Transverse colon (tissue), 4 donors: ENCODE results near the gene CNNM2. TPM values are rescaled to one million over a fixed set of nuclear protein-coding genes. Genes with fewer than 3 reads are reported as not detected.

Experiments
- DNase-seq: peaks from one replicate; pipeline ENCODE4 v3.0.0-alpha.2; 2019
- H3K27ac ChIP-seq, 4 donors: fragments of 200-600 bp; sonication (generic); 2 replicates each; pipeline ENCODE4 v1.5.1; 2016 to 2018; ENCODE audit warnings: inconsistent platforms in 4 of 4
- H3K27me3 ChIP-seq: fragments of 200-600 bp; sonication (generic); 2 replicates; pipeline ENCODE4 v1.5.1; 2017; ENCODE audit warnings: inconsistent platforms
- H3K36me3 ChIP-seq, 4 donors: fragments of 200-600 bp; sonication (generic); 2 replicates each; pipeline ENCODE4 v1.5.1; 2017 to 2019; ENCODE audit warnings: inconsistent platforms in 4 of 4
- H3K4me1 ChIP-seq, 4 donors: fragments of 200-600 bp; sonication (generic); 2 replicates each; pipeline ENCODE4 v1.5.1; 2017 to 2020; ENCODE audit warnings: inconsistent platforms in 4 of 4
- H3K4me3 ChIP-seq, 4 donors: fragments of 200-600 bp; sonication (generic); 1 replicate in 1 of 4; 2 replicates in 3 of 4; pipeline versions ENCODE4 v1.5.1 to v1.6.1; 2017 to 2019; ENCODE audit warnings: inconsistent platforms in 4 of 4
- H3K9me3 ChIP-seq, 2 donors: fragments of 200-600 bp; sonication (generic); 2 replicates each; pipeline ENCODE4 v1.5.1; 2017 to 2019; ENCODE audit warnings: inconsistent platforms in 2 of 2
- CTCF ChIP-seq, 5 experiments: fragments of 200-600 bp in 3 of 5; fragments of 450-650 bp in 2 of 5; sonication (generic) in 3 of 5; IDR thresholded peaks; 1 replicate in 2 of 5; 2 replicates in 3 of 5; pipeline ENCODE4 v1.5.1; 2016 to 2017; ENCODE audit warnings: antibody characterized with exemption in 5 of 5, inconsistent platforms in 3 of 5, mild to moderate bottlenecking in 2 of 5, moderate library complexity in 1 of 5
- EP300 ChIP-seq: sonication (generic); formaldehyde crosslinking; IDR thresholded peaks from one replicate; pipeline ENCODE4 v1.6.1; 2017; ENCODE audit warnings: antibody characterized with exemption, low read depth
- POLR2A ChIP-seq: fragments of 450-650 bp; IDR thresholded peaks from one replicate; pipeline ENCODE4 v1.6.1; 2016; ENCODE audit warnings: antibody characterized with exemption, mild to moderate bottlenecking, moderate library complexity
- POLR2AphosphoS5 ChIP-seq, 3 donors: sonication (generic); formaldehyde crosslinking; IDR thresholded peaks; one replicate each; pipeline ENCODE4 v1.6.1; 2016; ENCODE audit warnings: antibody characterized with exemption in 3 of 3
- WGBS, 2 donors: methylation state at CpG; one replicate each; pipeline ENCODE4 v1.1.5; 2018; ENCODE audit warnings: low coverage in 1 of 2; 5-methylcytosine and 5-hydroxymethylcytosine counted together
- in situ Hi-C, 4 donors: fragments of 200-750 bp; cut with MboI; loops; one replicate each; pipeline versions ENCODE4 v1.15.0 to v1.15.1; 2017; ENCODE audit warnings: low sequenced_read_pairs in 3 of 4, low pct_ligation_motif_present in 1 of 4, low pct_unique_long_range_greater_than_20kb in 1 of 4
- intact Hi-C: fragments of 100-400 bp; cut with DNase I; formaldehyde crosslinking; loops from one replicate; pipeline ENCODE4 v1.15.1; 2023; ENCODE audit warnings: low total_unique reads
- total RNA-seq, 4 donors: library from RNA; depleted of rRNA; stranded (reverse); fragments of >200 nt; gene quantifications; one replicate each; pipeline ENCODE4 v1.1.0, GENCODE V29; 2016

CNNM2 gene
- total RNA-seq, 4 donors from 2014 or later = 48.0 to 144 (median 100) TPM

GRCh38 chr10:103077491-103078308 is 159.6 kb downstream of the CNNM2 start:
- TF ChIP-seq EP300 = no peak
- TF ChIP-seq POLR2AphosphoS5 (IDR thresholded peaks at IDR 0.05) = no peak
- no peak for TF ChIP-seq POLR2A
- no peak for DNase-seq
- Histone ChIP-seq H3K4me3 (no peak overlapping the region), H3K4me1 (no peaks in the 10 kb centered on the region), H3K9me3 (no peaks in the 10 kb centered on the region), H3K27me3 (no peaks in the 10 kb centered on the region), H3K36me3 (peaks cover 0 to 5% (median 0%) of the 10 kb centered on the region in 4 donors), H3K27ac (no peak overlapping the region)
- 89 to 96% methylated on average over 5 to 16 of the region's 16 CpGs for WGBS, 2 donors
- in situ Hi-C loops = loop anchor here in 1 of 4 donors (25.0 kb wide), 1 partner anchor 160 kb away; the partner anchor contains the start of gene RPEL1
- intact Hi-C loops = no loop called here

GRCh38 chr10:103078309-103078615 is 160.2 kb downstream of the CNNM2 start:
- TF ChIP-seq EP300 (no peak), POLR2A (no peak), CTCF (IDR thresholded peaks at IDR 0.05) (no peak), POLR2AphosphoS5 (IDR thresholded peaks at IDR 0.05) (no peak)
- in situ Hi-C loops = loop anchor here in 1 of 4 donors (25.0 kb wide), 1 partner anchor 159 kb away; the partner anchor contains the start of gene RPEL1
- no peak for DNase-seq
- Histone ChIP-seq H3K9me3 (no peaks in the 10 kb centered on the region), H3K36me3 (peaks cover 0 to 5% (median 0%) of the 10 kb centered on the region in 4 donors), H3K27me3 (no peaks in the 10 kb centered on the region), H3K27ac (no peak overlapping the region), H3K4me3 (no peak overlapping the region), H3K4me1 (no peaks in the 10 kb centered on the region)
- 85% methylated on average over 3 of the region's 3 CpGs; no CpG with 5 or more reads in 1 of the 2 donors for WGBS, 2 donors
- intact Hi-C loops = no loop called here

- in situ Hi-C loops = loop anchor here in 1 of 4 donors (25.0 kb wide), 1 partner anchor 159 kb away; the partner anchor contains the start of gene RPEL1
- Histone ChIP-seq H3K4me3 (no peak overlapping the region), H3K27ac (no peak overlapping the region), H3K9me3 (no peaks in the 10 kb centered on the region), H3K4me1 (no peaks in the 10 kb centered on the region), H3K27me3 (no peaks in the 10 kb centered on the region), H3K36me3 (peaks cover 0 to 5% (median 0%) of the 10 kb centered on the region in 4 donors)
- no peak for DNase-seq
- TF ChIP-seq POLR2AphosphoS5 (IDR thresholded peaks at IDR 0.05) (no peak), POLR2A (no peak), CTCF (IDR thresholded peaks at IDR 0.05) (no peak), EP300 (no peak)
- 83 to 93% methylated on average over 2 to 14 of the region's 14 CpGs for WGBS, 2 donors
- intact Hi-C loops = no loop called here
Measured at GRCh38 chr10:103078676-103079075, 160.6 kb downstream of the CNNM2 start.

- H3K36me3 ChIP-seq = peaks cover 0 to 5% (median 0%) of the 10 kb centered on the region in 4 donors
- TF ChIP-seq EP300 (no peak), POLR2AphosphoS5 (IDR thresholded peaks at IDR 0.05) (no peak), CTCF (IDR thresholded peaks at IDR 0.05) (no peak), POLR2A (no peak)
- in situ Hi-C loops = loop anchor here in 1 of 4 donors (25.0 kb wide), 1 partner anchor 158 kb away; the partner anchor contains the start of gene RPEL1
Measured at GRCh38 chr10:103079100-103079499, 161.0 kb downstream of the CNNM2 start.

More at GRCh38 chr10:103079100-103079499, 161.0 kb downstream of the CNNM2 start:
- 94 to 97% methylated on average over 3 to 7 of the region's 7 CpGs for WGBS, 2 donors
- intact Hi-C loops = no loop called here
- Histone ChIP-seq H3K4me1 (no peaks in the 10 kb centered on the region), H3K4me3 (no peak overlapping the region), H3K27ac (no peak overlapping the region), H3K27me3 (no peaks in the 10 kb centered on the region), H3K9me3 (no peaks in the 10 kb centered on the region)
- no peak for DNase-seq
